SU-DHL-6 (cell line): Measurements from ENCODE around the gene S100A14.

Experiments
- EZH2phosphoT487 ChIP-seq: fragments of 200-600 bp; sonication (generic), shearing (Covaris generic); conservative IDR thresholded peaks from 2 replicates; pipeline ENCODE4 v1.6.1; 2018; ENCODE audit warnings: mild to moderate bottlenecking, antibody characterized with exemption, low read length, moderate library complexity, mixed read lengths
- TF ChIP-seq, protein P1 (sequence below): fragments of 200-600 bp; sonication (generic); IDR thresholded peaks from one replicate; pipeline ENCODE4 v1.5.1; 2017; ENCODE audit warnings: antibody characterized with exemption, mild to moderate bottlenecking, low read length, moderate library complexity; ENCODE audit not compliant: insufficient read depth, poor library complexity, severe bottlenecking

DNA sequence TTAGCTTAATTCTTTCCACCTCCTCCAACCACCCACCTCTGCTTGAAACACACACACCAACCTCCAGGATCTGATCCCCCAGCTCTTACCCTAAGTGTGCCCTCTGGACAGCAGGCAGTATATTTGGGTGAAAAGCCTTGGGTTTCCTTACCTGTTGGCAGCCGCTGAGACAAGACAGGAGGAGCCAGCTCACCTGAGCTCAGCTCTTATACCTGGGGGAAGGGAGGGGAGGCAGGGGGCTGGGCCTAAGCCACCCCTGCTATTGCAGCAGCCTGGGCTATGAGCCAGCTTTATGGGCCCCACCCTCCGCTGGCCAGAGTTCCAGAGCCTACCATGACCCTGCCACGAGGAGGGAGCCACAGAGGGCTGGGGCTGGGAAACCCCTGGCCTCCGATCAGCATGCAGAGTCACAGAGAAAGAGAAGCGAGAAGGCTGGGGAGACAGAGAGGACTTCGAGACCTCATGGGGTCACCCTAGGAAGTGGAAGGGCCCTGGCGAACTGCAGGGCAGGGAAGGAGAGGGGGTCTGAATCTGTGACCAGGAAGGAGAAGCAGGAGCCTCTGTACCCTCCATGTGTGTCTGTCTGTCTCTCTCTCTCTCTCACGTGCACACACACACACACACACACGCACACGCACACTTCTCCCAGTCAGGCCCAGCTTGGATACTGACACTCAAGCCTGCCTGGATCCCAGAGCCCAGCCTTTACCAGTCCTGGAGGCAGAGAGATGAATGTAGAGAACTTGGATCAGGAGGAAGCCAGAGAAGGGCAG is at the start of gene S100A14:
- TF ChIP-seq, protein P1, sequence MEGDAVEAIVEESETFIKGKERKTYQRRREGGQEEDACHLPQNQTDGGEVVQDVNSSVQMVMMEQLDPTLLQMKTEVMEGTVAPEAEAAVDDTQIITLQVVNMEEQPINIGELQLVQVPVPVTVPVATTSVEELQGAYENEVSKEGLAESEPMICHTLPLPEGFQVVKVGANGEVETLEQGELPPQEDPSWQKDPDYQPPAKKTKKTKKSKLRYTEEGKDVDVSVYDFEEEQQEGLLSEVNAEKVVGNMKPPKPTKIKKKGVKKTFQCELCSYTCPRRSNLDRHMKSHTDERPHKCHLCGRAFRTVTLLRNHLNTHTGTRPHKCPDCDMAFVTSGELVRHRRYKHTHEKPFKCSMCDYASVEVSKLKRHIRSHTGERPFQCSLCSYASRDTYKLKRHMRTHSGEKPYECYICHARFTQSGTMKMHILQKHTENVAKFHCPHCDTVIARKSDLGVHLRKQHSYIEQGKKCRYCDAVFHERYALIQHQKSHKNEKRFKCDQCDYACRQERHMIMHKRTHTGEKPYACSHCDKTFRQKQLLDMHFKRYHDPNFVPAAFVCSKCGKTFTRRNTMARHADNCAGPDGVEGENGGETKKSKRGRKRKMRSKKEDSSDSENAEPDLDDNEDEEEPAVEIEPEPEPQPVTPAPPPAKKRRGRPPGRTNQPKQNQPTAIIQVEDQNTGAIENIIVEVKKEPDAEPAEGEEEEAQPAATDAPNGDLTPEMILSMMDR = no peak
- no peak for TF ChIP-seq EZH2phosphoT487
